ENCODE measurements around the gene KRT75.
A peak's percentile ranks its signal among the peaks of the same experiment; 100 is the strongest.

Gene KRT75

DNA sequence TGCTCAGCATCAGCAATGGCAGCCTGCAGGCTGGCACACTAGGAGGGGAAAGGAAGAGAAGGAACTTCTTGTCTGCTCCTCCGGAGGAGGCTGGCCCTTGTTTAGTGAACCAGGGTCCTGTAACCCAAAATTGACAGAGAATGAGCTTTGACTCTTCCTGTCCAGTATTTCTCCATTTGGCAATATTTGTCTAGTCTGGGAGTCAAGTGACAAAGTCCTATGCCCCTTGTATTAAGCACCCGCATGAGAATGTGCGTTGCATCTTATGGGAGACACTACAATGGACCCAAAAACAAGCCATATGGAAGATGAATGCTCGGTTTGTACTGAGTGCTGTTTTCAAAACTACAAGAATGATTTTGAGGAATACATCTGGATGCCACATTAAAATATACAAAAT, 35.7 kb upstream of the KRT75 start:
- TF ChIP-seq, protein P1, sequence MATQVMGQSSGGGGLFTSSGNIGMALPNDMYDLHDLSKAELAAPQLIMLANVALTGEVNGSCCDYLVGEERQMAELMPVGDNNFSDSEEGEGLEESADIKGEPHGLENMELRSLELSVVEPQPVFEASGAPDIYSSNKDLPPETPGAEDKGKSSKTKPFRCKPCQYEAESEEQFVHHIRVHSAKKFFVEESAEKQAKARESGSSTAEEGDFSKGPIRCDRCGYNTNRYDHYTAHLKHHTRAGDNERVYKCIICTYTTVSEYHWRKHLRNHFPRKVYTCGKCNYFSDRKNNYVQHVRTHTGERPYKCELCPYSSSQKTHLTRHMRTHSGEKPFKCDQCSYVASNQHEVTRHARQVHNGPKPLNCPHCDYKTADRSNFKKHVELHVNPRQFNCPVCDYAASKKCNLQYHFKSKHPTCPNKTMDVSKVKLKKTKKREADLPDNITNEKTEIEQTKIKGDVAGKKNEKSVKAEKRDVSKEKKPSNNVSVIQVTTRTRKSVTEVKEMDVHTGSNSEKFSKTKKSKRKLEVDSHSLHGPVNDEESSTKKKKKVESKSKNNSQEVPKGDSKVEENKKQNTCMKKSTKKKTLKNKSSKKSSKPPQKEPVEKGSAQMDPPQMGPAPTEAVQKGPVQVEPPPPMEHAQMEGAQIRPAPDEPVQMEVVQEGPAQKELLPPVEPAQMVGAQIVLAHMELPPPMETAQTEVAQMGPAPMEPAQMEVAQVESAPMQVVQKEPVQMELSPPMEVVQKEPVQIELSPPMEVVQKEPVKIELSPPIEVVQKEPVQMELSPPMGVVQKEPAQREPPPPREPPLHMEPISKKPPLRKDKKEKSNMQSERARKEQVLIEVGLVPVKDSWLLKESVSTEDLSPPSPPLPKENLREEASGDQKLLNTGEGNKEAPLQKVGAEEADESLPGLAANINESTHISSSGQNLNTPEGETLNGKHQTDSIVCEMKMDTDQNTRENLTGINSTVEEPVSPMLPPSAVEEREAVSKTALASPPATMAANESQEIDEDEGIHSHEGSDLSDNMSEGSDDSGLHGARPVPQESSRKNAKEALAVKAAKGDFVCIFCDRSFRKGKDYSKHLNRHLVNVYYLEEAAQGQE (IDR thresholded peaks at IDR 0.05; ENCODE audit: low read depth): no peak
- TF ChIP-seq TAF1 (IDR thresholded peaks at IDR 0.05; ENCODE audit: low read depth) (no peak), RAD21 (IDR thresholded peaks at IDR 0.05; ENCODE audit: low read depth) (no peak), CREB1 (IDR thresholded peaks at IDR 0.05; ENCODE audit: low read depth) (no peak), TEAD4 (IDR thresholded peaks at IDR 0.05) (no peak), TCF12 (IDR thresholded peaks at IDR 0.05; ENCODE audit: low read depth) (no peak), EGR1 (IDR thresholded peaks at IDR 0.05) (no peak), EP300 (IDR thresholded peaks at IDR 0.05; ENCODE audit: borderline replicate concordance) (no peak), ZBTB7A (IDR thresholded peaks at IDR 0.05; ENCODE audit: low read depth) (no peak), NFIC (IDR thresholded peaks at IDR 0.05) (no peak), YY1 (IDR thresholded peaks at IDR 0.05; ENCODE audit: low read depth) (no peak), FOXM1 (IDR thresholded peaks at IDR 0.05; ENCODE audit: borderline replicate concordance, low read depth) (no peak), CEBPB (IDR thresholded peaks at IDR 0.05) (no peak)
- TF ChIP-seq, protein P2, sequence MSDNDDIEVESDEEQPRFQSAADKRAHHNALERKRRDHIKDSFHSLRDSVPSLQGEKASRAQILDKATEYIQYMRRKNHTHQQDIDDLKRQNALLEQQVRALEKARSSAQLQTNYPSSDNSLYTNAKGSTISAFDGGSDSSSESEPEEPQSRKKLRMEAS (IDR thresholded peaks at IDR 0.05): no peak
- TF ChIP-seq, protein P3, sequence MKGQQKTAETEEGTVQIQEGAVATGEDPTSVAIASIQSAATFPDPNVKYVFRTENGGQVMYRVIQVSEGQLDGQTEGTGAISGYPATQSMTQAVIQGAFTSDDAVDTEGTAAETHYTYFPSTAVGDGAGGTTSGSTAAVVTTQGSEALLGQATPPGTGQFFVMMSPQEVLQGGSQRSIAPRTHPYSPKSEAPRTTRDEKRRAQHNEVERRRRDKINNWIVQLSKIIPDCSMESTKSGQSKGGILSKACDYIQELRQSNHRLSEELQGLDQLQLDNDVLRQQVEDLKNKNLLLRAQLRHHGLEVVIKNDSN (IDR thresholded peaks at IDR 0.05): no peak

DNA sequence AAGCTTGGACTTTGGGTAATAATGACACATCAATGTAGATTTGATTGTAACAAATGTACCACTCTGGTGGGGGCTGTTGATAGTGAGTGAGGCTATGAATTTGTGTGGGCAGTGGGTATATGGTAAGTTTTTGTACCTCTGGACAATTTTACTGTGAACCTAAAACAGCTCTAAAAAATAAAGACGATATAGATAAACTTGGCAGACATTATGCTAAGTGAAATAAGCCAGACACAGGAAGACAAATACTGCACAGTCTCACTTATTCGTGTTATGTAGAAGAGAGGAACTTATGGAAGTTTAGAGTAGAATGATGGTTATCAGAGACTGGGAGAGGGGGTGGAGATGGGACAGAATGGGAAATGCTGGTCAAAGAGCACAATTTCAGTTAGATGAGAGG, 30.7 kb upstream of the KRT75 start:
- no peak for TF ChIP-seq RAD21 (IDR thresholded peaks at IDR 0.05; ENCODE audit: low read depth)
- TF ChIP-seq, protein P2 (IDR thresholded peaks at IDR 0.05): no peak
- no peak for TF ChIP-seq CREB1 (IDR thresholded peaks at IDR 0.05; ENCODE audit: low read depth)
- TF ChIP-seq EGR1 (IDR thresholded peaks at IDR 0.05): no peak
- TF ChIP-seq ZBTB7A (IDR thresholded peaks at IDR 0.05; ENCODE audit: low read depth): no peak
- TF ChIP-seq FOXM1 (IDR thresholded peaks at IDR 0.05; ENCODE audit: borderline replicate concordance, low read depth): no peak
- no peak for TF ChIP-seq YY1 (IDR thresholded peaks at IDR 0.05; ENCODE audit: low read depth)
- TF ChIP-seq, protein P1 (IDR thresholded peaks at IDR 0.05; ENCODE audit: low read depth): no peak
- no peak for TF ChIP-seq NFIC (IDR thresholded peaks at IDR 0.05)
- TF ChIP-seq TAF1 (IDR thresholded peaks at IDR 0.05; ENCODE audit: low read depth): no peak
- TF ChIP-seq, protein P3 (IDR thresholded peaks at IDR 0.05): no peak

DNA sequence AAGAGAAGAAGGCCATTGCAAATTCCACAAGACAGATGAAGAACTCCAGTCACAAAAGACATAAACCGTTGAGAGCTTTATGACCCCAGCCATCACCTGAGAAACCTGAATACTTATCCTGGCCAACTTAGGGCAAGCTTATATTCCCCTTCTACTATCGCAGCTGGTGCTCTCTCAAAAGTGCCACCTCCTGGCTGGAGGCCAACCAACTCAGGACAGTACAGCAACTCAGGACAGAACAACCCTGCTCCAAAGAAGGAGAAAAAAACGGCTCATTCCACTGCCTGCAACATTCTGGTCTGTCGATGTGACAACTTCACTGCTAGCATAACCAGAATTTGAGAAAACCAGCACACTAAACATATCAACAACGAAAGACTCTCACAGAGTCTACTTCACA, 27.5 kb upstream of the KRT75 start:
- TF ChIP-seq NFIC (IDR thresholded peaks at IDR 0.05) (0 out of 2 replicates have a peak, but pooled peaks have one; percentile 16), YY1 (IDR thresholded peaks at IDR 0.05; ENCODE audit: low read depth) (no peak), FOXM1 (IDR thresholded peaks at IDR 0.05; ENCODE audit: borderline replicate concordance, low read depth) (no peak)
- TF ChIP-seq, protein P3 (IDR thresholded peaks at IDR 0.05): no peak

DNA sequence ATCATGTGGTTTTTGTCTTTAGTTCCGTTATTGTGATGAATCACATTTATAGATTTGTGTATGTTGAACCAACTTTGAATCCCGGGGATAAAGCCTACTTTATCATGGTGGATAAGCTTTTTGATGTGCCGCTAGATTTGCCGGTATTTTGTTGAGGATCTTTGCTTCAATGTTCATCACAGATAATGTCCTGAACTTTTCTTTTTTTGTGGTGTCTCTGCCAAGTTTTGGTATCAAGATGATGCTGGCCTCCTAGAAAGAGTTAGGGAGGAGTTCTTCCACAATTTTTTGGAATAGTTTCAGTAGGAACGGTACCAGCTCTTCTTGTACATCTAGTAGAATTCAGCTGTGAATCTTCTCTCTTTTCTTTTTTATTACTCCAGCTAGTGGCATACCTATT, 24.7 kb upstream of the KRT75 start:
- no peak for TF ChIP-seq TEAD4 (IDR thresholded peaks at IDR 0.05)
- TF ChIP-seq TCF12 (IDR thresholded peaks at IDR 0.05; ENCODE audit: low read depth): no peak
- no peak for TF ChIP-seq EGR1 (IDR thresholded peaks at IDR 0.05)
- no peak for TF ChIP-seq RAD21 (IDR thresholded peaks at IDR 0.05; ENCODE audit: low read depth)
- TF ChIP-seq, protein P2 (IDR thresholded peaks at IDR 0.05): no peak
- no peak for TF ChIP-seq EP300 (IDR thresholded peaks at IDR 0.05; ENCODE audit: borderline replicate concordance)
- TF ChIP-seq NFIC (IDR thresholded peaks at IDR 0.05): no peak
- no peak for TF ChIP-seq YY1 (IDR thresholded peaks at IDR 0.05; ENCODE audit: low read depth)
- TF ChIP-seq, protein P3 (IDR thresholded peaks at IDR 0.05): no peak
- TF ChIP-seq FOXM1 (IDR thresholded peaks at IDR 0.05; ENCODE audit: borderline replicate concordance, low read depth): no peak
- no peak for TF ChIP-seq TAF1 (IDR thresholded peaks at IDR 0.05; ENCODE audit: low read depth)
- TF ChIP-seq ZBTB7A (IDR thresholded peaks at IDR 0.05; ENCODE audit: low read depth): no peak
- TF ChIP-seq, protein P1 (IDR thresholded peaks at IDR 0.05; ENCODE audit: low read depth): no peak
- no peak for TF ChIP-seq CREB1 (IDR thresholded peaks at IDR 0.05; ENCODE audit: low read depth)

Data from Ishikawa (cell line).